ENCODE results near the gene APEX1.
A peak's percentile ranks its signal among the peaks of the same experiment; 100 is the strongest.
"Not testable (repeated sequence)": the region's sequence is repeated elsewhere in the genome, so short reads cannot be mapped to it uniquely, and the experiment has no call there.

Gene APEX1

GRCh38 chr14:20436363-20436755 is 18.7 kb upstream of the APEX1 start:
- no peak for DNase-seq

- DNase-seq = no peak
These were observed 16.4 kb upstream of the APEX1 start for GRCh38 chr14:20438664-20439063.

- no peak for DNase-seq
These were observed 14.6 kb upstream of the APEX1 start for GRCh38 chr14:20440465-20440864.

- no peak for DNase-seq
These were observed 14.1 kb upstream of the APEX1 start for GRCh38 chr14:20440882-20441281.

GRCh38 chr14:20441461-20441860 is 13.6 kb upstream of the APEX1 start:
- DNase-seq = no peak

- not testable (repeated sequence) for DNase-seq
These were observed 11.4 kb upstream of the APEX1 start for GRCh38 chr14:20443650-20444049.

GRCh38 chr14:20446889-20447288 is 8.1 kb upstream of the APEX1 start:
- no peak for DNase-seq

GRCh38 chr14:20452831-20453230 is 2.2 kb upstream of the APEX1 start:
- not testable (repeated sequence) for DNase-seq

GRCh38 chr14:20455355-20456300 is 602 bp downstream of the APEX1 start:
- DNase-seq = no peak

- no peak for DNase-seq
These were observed 1.9 kb downstream of the APEX1 start for GRCh38 chr14:20456971-20457370.

- no peak for DNase-seq
These were observed 3.2 kb downstream of the APEX1 start for GRCh38 chr14:20458031-20458789.

- DNase-seq = no peak
These were observed 5.6 kb downstream of the APEX1 start for GRCh38 chr14:20460458-20461224.

GRCh38 chr14:20461225-20462141 is 6.5 kb downstream of the APEX1 start, which contains the start of gene PIP4P1:
Gene PIP4P1 (minus strand): TSS chr14:20461434. CDS start chr14:20461325, 109 bp downstream.
- DNase-seq = peak; percentile 98

GRCh38 chr14:20468764-20469241 is 13.8 kb downstream of the APEX1 start:
- no peak for DNase-seq

- DNase-seq = peak; percentile 70
These were observed 14.3 kb downstream of the APEX1 start, which contains the start of gene PNP for GRCh38 chr14:20469242-20469889. Gene PNP (plus strand): TSS chr14:20469406. CDS start chr14:20469525, 119 bp downstream.

- peak; percentile 47 for DNase-seq
These were observed 15.0 kb downstream of the APEX1 start for GRCh38 chr14:20469890-20470602.

- DNase-seq = no peak
These were observed 15.5 kb downstream of the APEX1 start for GRCh38 chr14:20470603-20470901.

GRCh38 chr14:20472536-20473169 is 17.6 kb downstream of the APEX1 start:
- no peak for DNase-seq

- no peak for DNase-seq
These were observed 21.8 kb downstream of the APEX1 start for GRCh38 chr14:20476776-20477175.
